Activated CD4-positive, alpha-beta memory T cell treated with anti-CD3 and anti-CD28 coated beads for 36 hours (primary cell): Measurements from ENCODE around the gene PAM16. TPM values are rescaled to one million over a fixed set of nuclear protein-coding genes. Genes with fewer than 3 reads are reported as not detected.

ENCODE experiments used
- CTCF ChIA-PET: fragments of 350-600 bp; sonication (Branson Sonifier 250); formaldehyde crosslinking; loops from one replicate; lab custom pipeline; 2021; ENCODE audit warnings: antibody characterized with exemption, inconsistent platforms; lab: Charles Lee
- POLR2A ChIA-PET: fragments of 350-600 bp; sonication (Branson Sonifier 250); formaldehyde crosslinking; loops from one replicate; lab custom pipeline; 2021; ENCODE audit warnings: antibody characterized with exemption; lab: Charles Lee
- DNase-seq: peaks from one replicate; pipeline ENCODE4 v3.0.0-alpha.2; 2020
- H3K27ac Mint-ChIP-seq: one replicate; pipeline ENCODE4 v1.8.0; 2021; ENCODE audit warnings: mixed read lengths
- H3K27me3 Mint-ChIP-seq: one replicate; pipeline ENCODE4 v1.8.0; 2021; ENCODE audit warnings: mixed read lengths
- H3K36me3 Mint-ChIP-seq: one replicate; pipeline ENCODE4 v1.8.0; 2021; ENCODE audit warnings: mixed read lengths
- H3K4me1 Mint-ChIP-seq: one replicate; pipeline ENCODE4 v1.8.0; 2021; ENCODE audit warnings: low read depth, mixed read lengths
- H3K4me3 Mint-ChIP-seq: one replicate; pipeline ENCODE4 v1.8.0; 2021; ENCODE audit warnings: mild to moderate bottlenecking, mixed read lengths
- H3K9me3 Mint-ChIP-seq: one replicate; pipeline ENCODE4 v1.8.0; 2021; ENCODE audit warnings: mixed read lengths
- intact Hi-C: fragments of 100-400 bp; cut with micrococcal nuclease; formaldehyde crosslinking; loops from one replicate; pipeline ENCODE4 v1.15.1; 2023
- total RNA-seq, 2 experiments: library from RNA; stranded (reverse); gene quantifications; one replicate each; pipeline ENCODE4 v1.2.3, GENCODE V29; 2021

PAM16 gene
- total RNA-seq, 2 experiments from 2014 or later, result 52.8 to 63.4 TPM

- H3K27me3 Mint-ChIP-seq, result peaks cover 13% of the 10 kb centered on the region
- H3K9me3 Mint-ChIP-seq, result no peaks in the 10 kb centered on the region
- H3K27ac Mint-ChIP-seq, result no peak overlapping the region
- ChIA-PET POLR2A (no interaction called here), CTCF (interaction anchor here (1.1 to 1.3 kb wide), 2 partner anchors 10 kb away, joined by 4 to 5 read pairs; no protein-coding TSS in a partner anchor)
- intact Hi-C loops, result no loop called here
- no peaks in the 10 kb centered on the region for H3K36me3 Mint-ChIP-seq
- peaks cover 12% of the 10 kb centered on the region for H3K4me1 Mint-ChIP-seq
- DNase-seq, result no peak
- no peak overlapping the region for H3K4me3 Mint-ChIP-seq
Observed at GRCh38 chr16:4317532-4318450, 33.3 kb downstream of the PAM16 start.

- Mint-ChIP-seq H3K4me3 (no peak overlapping the region), H3K27me3 (peaks cover 13% of the 10 kb centered on the region), H3K27ac (no peak overlapping the region), H3K9me3 (no peaks in the 10 kb centered on the region), H3K4me1 (peaks cover 12% of the 10 kb centered on the region), H3K36me3 (no peaks in the 10 kb centered on the region)
- CTCF ChIA-PET, result interaction anchor here (1.1 to 1.3 kb wide), 2 partner anchors 9 to 11 kb away, joined by 4 to 5 read pairs; no protein-coding TSS in a partner anchor
- intact Hi-C loops, result no loop called here
- POLR2A ChIA-PET, result no interaction called here
- DNase-seq, result no peak
Observed at GRCh38 chr16:4316864-4317531, 34.1 kb downstream of the PAM16 start.

- DNase-seq, result no peak
- POLR2A ChIA-PET, result no interaction called here
- CTCF ChIA-PET, result no interaction called here
- Mint-ChIP-seq H3K4me3 (no peak overlapping the region), H3K9me3 (no peaks in the 10 kb centered on the region), H3K4me1 (peaks cover 12% of the 10 kb centered on the region), H3K27me3 (peaks cover 13% of the 10 kb centered on the region), H3K27ac (no peak overlapping the region), H3K36me3 (no peaks in the 10 kb centered on the region)
- intact Hi-C loops, result no loop called here
Observed at GRCh38 chr16:4316108-4316863, 34.8 kb downstream of the PAM16 start.

- H3K9me3 Mint-ChIP-seq, result no peaks in the 10 kb centered on the region
- no peaks in the 10 kb centered on the region for H3K36me3 Mint-ChIP-seq
- peaks cover 13% of the 10 kb centered on the region for H3K27me3 Mint-ChIP-seq
- peak within 1 kb of the TSS; percentile 71 for H3K4me3 Mint-ChIP-seq
- DNase-seq, result peak; percentile 39
- no peak within 1 kb of the TSS for H3K27ac Mint-ChIP-seq
- H3K4me1 Mint-ChIP-seq, result peaks cover 12% of the 10 kb centered on the region
- ChIA-PET CTCF (interaction anchor here (1.2 to 1.5 kb wide), 3 partner anchors 12 to 27 kb away, joined by 3 to 4 read pairs (median 4); no protein-coding TSS in a partner anchor), POLR2A (interaction anchor here (0.9 kb wide), 1 partner anchor 42 kb away, joined by 3 read pairs; the partner anchor contains the start of gene TFAP4)
- intact Hi-C loops, result no loop called here
Observed at GRCh38 chr16:4315186-4316107, 35.7 kb downstream of the PAM16 start, which contains the start of gene GLIS2. Gene GLIS2 (plus strand): TSS chr16:4316067. CDS start chr16:4332281, 16,214 bp downstream.

- Mint-ChIP-seq H3K9me3 (no peaks in the 10 kb centered on the region), H3K27ac (no peak overlapping the region), H3K4me1 (peaks cover 12% of the 10 kb centered on the region), H3K4me3 (peak overlapping the region; percentile 71), H3K27me3 (peaks cover 13% of the 10 kb centered on the region), H3K36me3 (no peaks in the 10 kb centered on the region)
- peak; percentile 46 for DNase-seq
- POLR2A ChIA-PET, result interaction anchor here (0.9 kb wide), 1 partner anchor 41 kb away, joined by 3 read pairs; the partner anchor contains the start of gene TFAP4
- intact Hi-C loops, result no loop called here
- CTCF ChIA-PET, result interaction anchor here (1.2 to 1.5 kb wide), 3 partner anchors 13 to 26 kb away, joined by 3 to 4 read pairs (median 4); no protein-coding TSS in a partner anchor
Observed at GRCh38 chr16:4314532-4315185, 36.5 kb downstream of the PAM16 start.

GRCh38 chr16:4313563-4314531, 37.3 kb downstream of the PAM16 start:
- H3K4me1 Mint-ChIP-seq, result peaks cover 13% of the 10 kb centered on the region
- ChIA-PET CTCF (interaction anchor here (1.2 to 1.5 kb wide), 3 partner anchors 14 to 25 kb away, joined by 3 to 4 read pairs (median 4); no protein-coding TSS in a partner anchor), POLR2A (no interaction called here)
- H3K9me3 Mint-ChIP-seq, result no peaks in the 10 kb centered on the region
- no peak overlapping the region for H3K4me3 Mint-ChIP-seq
- no peaks in the 10 kb centered on the region for H3K36me3 Mint-ChIP-seq
- peaks cover 13% of the 10 kb centered on the region for H3K27me3 Mint-ChIP-seq
- H3K27ac Mint-ChIP-seq, result no peak overlapping the region
- peak; percentile 45 for DNase-seq
- intact Hi-C loops, result no loop called here

- intact Hi-C loops, result loop anchor here (5.0 kb wide), 1 partner anchor 107 kb away; the partner anchor contains the start of gene CORO7
- H3K27me3 Mint-ChIP-seq, result peaks cover 11% of the 10 kb centered on the region
- no peak overlapping the region for H3K27ac Mint-ChIP-seq
- H3K36me3 Mint-ChIP-seq, result peaks cover 9% of the 10 kb centered on the region
- DNase-seq, result peak; percentile 76
- H3K4me1 Mint-ChIP-seq, result peaks cover 36% of the 10 kb centered on the region
- CTCF ChIA-PET, result interaction anchor here (0.7 to 4.2 kb wide), 15 partner anchors 9 to 93 kb away, joined by 3 to 19 read pairs (median 3); partner anchors contain the start of gene TFAP4
- no peak overlapping the region for H3K4me3 Mint-ChIP-seq
- POLR2A ChIA-PET, result no interaction called here
- H3K9me3 Mint-ChIP-seq, result no peaks in the 10 kb centered on the region
Observed at GRCh38 chr16:4309833-4310266, 41.3 kb downstream of the PAM16 start.

GRCh38 chr16:4309102-4309832, 41.9 kb downstream of the PAM16 start:
- peak overlapping the region; percentile 49 for H3K27ac Mint-ChIP-seq
- intact Hi-C loops, result loop anchor here (5.0 kb wide), 1 partner anchor 108 kb away; the partner anchor contains the start of gene CORO7
- peaks cover 5% of the 10 kb centered on the region for H3K27me3 Mint-ChIP-seq
- peak; percentile 25 for DNase-seq
- H3K9me3 Mint-ChIP-seq, result no peaks in the 10 kb centered on the region
- no peak overlapping the region for H3K4me3 Mint-ChIP-seq
- peaks cover 32% of the 10 kb centered on the region for H3K4me1 Mint-ChIP-seq
- ChIA-PET CTCF (interaction anchor here (0.7 to 4.2 kb wide), 15 partner anchors 8 to 169 kb away, joined by 3 to 19 read pairs (median 3); partner anchors contain the start of gene TFAP4), POLR2A (no interaction called here)
- peaks cover 9% of the 10 kb centered on the region for H3K36me3 Mint-ChIP-seq
